ENCODE measurements around the gene NDUFS7. TPM values are rescaled to one million over a fixed set of nuclear protein-coding genes. Genes with fewer than 3 reads are reported as not detected.

Gene NDUFS7
- total and polyA plus RNA-seq, 7 experiments from 2014 or later, result 48.4 to 232 (median 68.7) TPM

DNA sequence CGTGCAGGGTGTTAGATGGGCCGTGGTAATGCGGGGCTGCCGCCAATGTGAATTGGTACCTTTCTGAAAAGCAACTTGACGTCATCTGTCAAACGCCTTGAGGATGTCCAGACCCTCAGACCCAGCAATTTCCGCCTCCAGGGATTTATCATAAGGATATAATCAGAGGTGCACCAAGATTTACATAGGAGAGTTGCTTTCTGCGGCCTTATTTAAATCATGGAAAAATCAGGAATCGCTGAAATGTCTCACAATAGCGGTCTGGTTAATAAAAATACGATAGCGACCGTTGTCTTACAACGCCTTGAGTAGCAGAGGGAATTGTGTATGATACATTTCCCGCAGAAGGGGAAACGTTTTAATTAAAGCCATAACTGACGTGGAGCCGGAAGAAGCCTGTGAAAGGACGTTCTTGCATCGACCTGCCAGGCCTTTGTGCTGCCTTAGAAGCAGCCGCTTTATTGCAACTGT is 32.3 kb upstream of the NDUFS7 start:
- Histone ChIP-seq H3K4me3 (ENCODE audit: low read length) (no peak overlapping the region), H3K27ac (ENCODE audit: low read depth, low read length) (no peak overlapping the region), H3K9me3 (ENCODE audit: control insufficient read depth in 2 of 3, low read length in 3 of 3) (no peaks in the 10 kb centered on the region), H3K36me3 (ENCODE audit: control insufficient read depth in 2 of 3, insufficient read depth in 3 of 3, low read length in 3 of 3) (peaks cover 0 to 3% (median 0%) of the 10 kb centered on the region in 3 experiments), H3K4me1 (ENCODE audit: control insufficient read depth in 2 of 2, insufficient read depth in 2 of 2, low read length in 2 of 2) (peaks cover 5 to 6% of the 10 kb centered on the region in 2 donors), H3K27me3 (ENCODE audit: control insufficient read depth in 2 of 2, insufficient read depth in 2 of 2, low read length in 2 of 2) (no peaks in the 10 kb centered on the region)
- CTCF ChIA-PET, result no interaction called here
- intact Hi-C loops (cut with micrococcal nuclease), result loop anchor here in 1 of 2 donors (5.0 kb wide), 1 partner anchor 74 kb away; the partner anchor contains the start of gene FAM174C
- no peaks in the 10 kb centered on the region for H3K9me3 Mint-ChIP-seq
- no peaks in the 10 kb centered on the region for H3K36me3 Mint-ChIP-seq
- H3K4me1 Mint-ChIP-seq, result peaks cover 7 to 12% (median 10%) of the 10 kb centered on the region in 7 donors
- POLR2A ChIA-PET, result no interaction called here
- DNase-seq, result no peak
- H3K27ac Mint-ChIP-seq, result peak overlapping the region in 2 of 9 donors; percentile 3 to 28
- no peaks in the 10 kb centered on the region for H3K27me3 Mint-ChIP-seq
- peak overlapping the region in 2 of 10 donors; percentile 22 to 30 for H3K4me3 Mint-ChIP-seq
- ATAC-seq, result no peak

- Mint-ChIP-seq H3K4me1 (peaks cover 7 to 17% (median 15%) of the 10 kb centered on the region in 7 donors), H3K4me3 (peak overlapping the region in 8 of 10 donors; percentile 20 to 98 (median 50)), H3K27ac (no peak overlapping the region), H3K9me3 (no peaks in the 10 kb centered on the region), H3K27me3 (no peaks in the 10 kb centered on the region), H3K36me3 (peaks cover 2 to 12% (median 4%) of the 10 kb centered on the region in 5 donors)
- Histone ChIP-seq H3K27me3 (ENCODE audit: control insufficient read depth in 2 of 2, insufficient read depth in 2 of 2, low read length in 2 of 2) (no peaks in the 10 kb centered on the region), H3K36me3 (ENCODE audit: control insufficient read depth in 2 of 3, insufficient read depth in 3 of 3, low read length in 3 of 3) (peaks cover 0 to 9% (median 0%) of the 10 kb centered on the region in 3 experiments), H3K9me3 (ENCODE audit: control insufficient read depth in 2 of 3, low read length in 3 of 3) (no peaks in the 10 kb centered on the region), H3K4me3 (ENCODE audit: low read length) (no peak overlapping the region), H3K27ac (ENCODE audit: low read depth, low read length) (no peak overlapping the region), H3K4me1 (ENCODE audit: control insufficient read depth in 2 of 2, insufficient read depth in 2 of 2, low read length in 2 of 2) (peaks cover 5 to 6% of the 10 kb centered on the region in 2 donors)
- ChIA-PET POLR2A (no interaction called here), CTCF (no interaction called here)
- ATAC-seq (no peak), DNase-seq (no peak)
- intact Hi-C loops (cut with micrococcal nuclease), result loop anchor here in 1 of 2 donors (5.0 kb wide), 1 partner anchor 76 kb away; the partner anchor contains the start of gene FAM174C
Observed at GRCh38 chr19:1353144-1353543, 30.6 kb upstream of the NDUFS7 start.

DNA sequence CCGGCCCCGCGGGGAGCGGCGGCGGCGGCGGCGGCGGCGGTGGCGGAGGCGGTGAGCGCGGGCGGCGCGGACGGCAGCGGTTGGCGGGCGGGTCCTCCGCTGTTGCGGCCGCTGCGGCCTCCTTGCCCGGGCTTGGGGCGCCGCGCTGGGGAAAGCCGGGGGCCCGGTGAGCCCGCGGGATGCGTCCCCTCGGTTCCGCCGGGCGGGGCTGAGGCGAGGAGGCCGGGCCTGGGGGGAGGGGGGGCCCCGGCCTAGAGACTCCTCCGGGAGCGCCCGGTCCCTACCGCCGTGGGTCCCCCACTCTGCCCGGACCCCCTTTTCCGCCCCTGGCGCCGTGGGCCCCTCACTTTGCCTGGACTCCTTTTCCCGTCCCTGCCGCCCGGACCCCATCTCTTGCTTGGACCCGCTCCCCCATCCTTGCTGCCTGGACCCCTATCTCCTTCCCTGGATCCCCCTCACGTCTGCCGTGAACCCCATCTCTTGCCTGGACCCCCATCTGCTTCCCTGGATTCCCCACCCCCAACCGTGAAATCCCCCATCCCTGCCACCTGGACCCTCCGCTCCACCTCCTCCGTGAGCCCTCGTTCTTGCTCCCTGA is 28.6 kb upstream of the NDUFS7 start:
- Mint-ChIP-seq H3K27ac (peak overlapping the region in 6 of 9 donors; percentile 50 to 86 (median 80)), H3K4me3 (peak overlapping the region; percentile 82 to 98 (median 90)), H3K9me3 (no peaks in the 10 kb centered on the region), H3K36me3 (peaks cover 4 to 30% (median 10%) of the 10 kb centered on the region in 5 donors), H3K4me1 (peaks cover 7 to 24% (median 18%) of the 10 kb centered on the region in 7 donors), H3K27me3 (no peaks in the 10 kb centered on the region)
- peaks cover 5 to 6% of the 10 kb centered on the region in 2 donors for H3K4me1 ChIP-seq (ENCODE audit: control insufficient read depth in 2 of 2, insufficient read depth in 2 of 2, low read length in 2 of 2)
- peak overlapping the region; percentile 60 for H3K4me3 ChIP-seq (ENCODE audit: low read length)
- intact Hi-C loops (cut with micrococcal nuclease), result loop anchor here (1.0 to 5.0 kb wide), 5 partner anchors 28 to 83 kb away; partner anchors contain the start of genes NDUFS7 (in 2 of the 2), DAZAP1 (in 1 of the 2), FAM174C (in 1 of the 2) and RPS15 (in 1 of the 2)
- CTCF ChIA-PET, result no interaction called here
- DNase-seq (no peak), ATAC-seq (peak; percentile 67)
- POLR2A ChIA-PET, result interaction anchor here (0.6 to 1.3 kb wide), 4 partner anchors 12 to 548 kb away, joined by 3 to 8 read pairs (median 3); partner anchors contain the start of gene CIRBP
- H3K36me3 ChIP-seq (ENCODE audit: control insufficient read depth in 2 of 3, insufficient read depth in 3 of 3, low read length in 3 of 3), result peaks cover 0 to 25% (median 0%) of the 10 kb centered on the region in 3 experiments
- no peaks in the 10 kb centered on the region for H3K9me3 ChIP-seq (ENCODE audit: control insufficient read depth in 2 of 3, low read length in 3 of 3)
- H3K27ac ChIP-seq (ENCODE audit: low read depth, low read length), result peak overlapping the region; percentile 59
- H3K27me3 ChIP-seq (ENCODE audit: control insufficient read depth in 2 of 2, insufficient read depth in 2 of 2, low read length in 2 of 2), result no peaks in the 10 kb centered on the region

DNA sequence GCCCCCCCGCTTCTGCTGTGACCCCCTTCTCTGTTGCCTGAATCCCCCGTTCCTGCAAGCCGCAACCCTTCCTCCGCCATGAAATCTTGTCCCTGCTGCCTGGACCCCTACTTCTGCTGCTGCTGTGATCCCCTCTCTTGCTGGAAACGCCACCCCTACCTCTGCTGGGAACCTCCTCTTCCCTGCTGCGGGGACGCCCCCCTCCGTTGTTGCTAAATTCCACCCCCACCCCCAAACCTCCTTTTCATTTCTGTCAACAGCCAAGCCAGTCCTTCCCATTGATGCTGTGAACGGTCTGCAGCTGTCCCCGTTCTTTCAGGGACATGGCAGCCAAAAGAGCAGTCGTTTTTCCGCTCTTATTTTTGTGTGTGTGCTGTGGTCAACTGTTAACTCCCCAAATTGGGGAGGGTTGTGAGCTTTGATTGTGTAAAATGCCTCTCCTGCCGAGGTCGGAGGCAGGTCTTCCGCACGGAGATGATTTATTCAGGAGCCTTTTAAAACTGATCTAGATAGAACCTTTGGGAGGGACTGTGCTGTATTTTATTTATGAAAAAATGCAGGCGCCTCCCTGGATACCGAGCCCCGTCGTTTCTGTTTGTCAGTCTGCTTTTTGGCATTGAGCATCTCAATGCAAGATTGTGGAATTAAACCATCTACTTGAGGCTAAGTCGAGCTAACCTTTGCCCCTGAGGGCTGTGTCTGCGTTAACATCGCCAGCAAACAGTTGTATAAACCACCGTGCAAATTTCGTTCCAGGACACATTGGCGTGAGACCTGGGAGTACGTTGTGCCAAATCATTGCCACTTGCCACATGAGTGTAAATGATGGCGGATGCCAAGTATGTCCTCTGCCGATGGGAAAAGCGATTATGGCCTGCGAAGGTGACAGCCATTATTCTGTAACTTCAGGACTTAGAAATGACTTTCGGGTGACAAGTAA is 27.9 kb upstream of the NDUFS7 start:
- ChIA-PET CTCF (no interaction called here), POLR2A (no interaction called here)
- Mint-ChIP-seq H3K27ac (peak overlapping the region in 8 of 9 donors; percentile 50 to 86 (median 78)), H3K27me3 (no peaks in the 10 kb centered on the region), H3K9me3 (no peaks in the 10 kb centered on the region), H3K36me3 (peaks cover 4 to 34% (median 10%) of the 10 kb centered on the region in 5 donors), H3K4me3 (peak overlapping the region; percentile 74 to 98 (median 90)), H3K4me1 (peaks cover 9 to 24% (median 18%) of the 10 kb centered on the region in 7 donors)
- Histone ChIP-seq H3K27me3 (ENCODE audit: control insufficient read depth in 2 of 2, insufficient read depth in 2 of 2, low read length in 2 of 2) (no peaks in the 10 kb centered on the region), H3K9me3 (ENCODE audit: control insufficient read depth in 2 of 3, low read length in 3 of 3) (no peaks in the 10 kb centered on the region), H3K27ac (ENCODE audit: low read depth, low read length) (peak overlapping the region; percentile 59), H3K4me1 (ENCODE audit: control insufficient read depth in 2 of 2, insufficient read depth in 2 of 2, low read length in 2 of 2) (peaks cover 5 to 6% of the 10 kb centered on the region in 2 donors), H3K4me3 (ENCODE audit: low read length) (peak overlapping the region; percentile 60), H3K36me3 (ENCODE audit: control insufficient read depth in 2 of 3, insufficient read depth in 3 of 3, low read length in 3 of 3) (peaks cover 0 to 32% (median 0%) of the 10 kb centered on the region in 3 experiments)
- no peak for DNase-seq
- ATAC-seq, result no peak
- intact Hi-C loops (cut with micrococcal nuclease), result loop anchor here in 1 of 2 donors (2.0 kb wide), 1 partner anchor 27 kb away; the partner anchor contains the start of gene NDUFS7

GRCh38 chr19:1356508-1356865 is 27.2 kb upstream of the NDUFS7 start:
- CTCF ChIA-PET, result no interaction called here
- H3K27me3 Mint-ChIP-seq, result no peaks in the 10 kb centered on the region
- intact Hi-C loops (cut with micrococcal nuclease), result no loop called here
- Histone ChIP-seq H3K36me3 (ENCODE audit: control insufficient read depth in 2 of 3, insufficient read depth in 3 of 3, low read length in 3 of 3) (peaks cover 0 to 39% (median 0%) of the 10 kb centered on the region in 3 experiments), H3K4me3 (ENCODE audit: low read length) (no peak overlapping the region), H3K27ac (ENCODE audit: low read depth, low read length) (no peak overlapping the region), H3K4me1 (ENCODE audit: control insufficient read depth in 2 of 2, insufficient read depth in 2 of 2, low read length in 2 of 2) (peaks cover 5 to 6% of the 10 kb centered on the region in 2 donors), H3K27me3 (ENCODE audit: control insufficient read depth in 2 of 2, insufficient read depth in 2 of 2, low read length in 2 of 2) (no peaks in the 10 kb centered on the region), H3K9me3 (ENCODE audit: control insufficient read depth in 2 of 3, low read length in 3 of 3) (no peaks in the 10 kb centered on the region)
- no peak for ATAC-seq
- no peak for DNase-seq
- no peaks in the 10 kb centered on the region for H3K9me3 Mint-ChIP-seq
- H3K36me3 Mint-ChIP-seq, result peaks cover 4 to 37% (median 10%) of the 10 kb centered on the region in 5 donors
- peak overlapping the region in 4 of 9 donors; percentile 30 to 86 (median 62) for H3K27ac Mint-ChIP-seq
- H3K4me3 Mint-ChIP-seq, result peak overlapping the region; percentile 74 to 98 (median 90)
- H3K4me1 Mint-ChIP-seq, result peaks cover 10 to 24% (median 18%) of the 10 kb centered on the region in 7 donors
- POLR2A ChIA-PET, result interaction anchor here (1.0 kb wide), 1 partner anchor 26 kb away, joined by 4 read pairs; no protein-coding TSS in a partner anchor

- peak overlapping the region in 2 of 10 donors; percentile 9 to 13 for H3K4me3 Mint-ChIP-seq
- POLR2A ChIA-PET, result interaction anchor here (0.7 to 1.0 kb wide), 3 partner anchors 25 to 511 kb away, joined by 3 to 12 read pairs (median 4); no protein-coding TSS in a partner anchor
- Histone ChIP-seq H3K4me3 (ENCODE audit: low read length) (no peak overlapping the region), H3K27ac (ENCODE audit: low read depth, low read length) (no peak overlapping the region), H3K27me3 (ENCODE audit: control insufficient read depth in 2 of 2, insufficient read depth in 2 of 2, low read length in 2 of 2) (no peaks in the 10 kb centered on the region), H3K9me3 (ENCODE audit: control insufficient read depth in 2 of 3, low read length in 3 of 3) (no peaks in the 10 kb centered on the region), H3K36me3 (ENCODE audit: control insufficient read depth in 2 of 3, insufficient read depth in 3 of 3, low read length in 3 of 3) (peaks cover 0 to 49% (median 0%) of the 10 kb centered on the region in 3 experiments), H3K4me1 (ENCODE audit: control insufficient read depth in 2 of 2, insufficient read depth in 2 of 2, low read length in 2 of 2) (peaks cover 5 to 6% of the 10 kb centered on the region in 2 donors)
- no peak for DNase-seq
- H3K9me3 Mint-ChIP-seq, result no peaks in the 10 kb centered on the region
- H3K27ac Mint-ChIP-seq, result no peak overlapping the region
- peaks cover 11 to 28% (median 25%) of the 10 kb centered on the region in 7 donors for H3K4me1 Mint-ChIP-seq
- no peak for ATAC-seq
- H3K36me3 Mint-ChIP-seq, result peaks cover 7 to 46% (median 13%) of the 10 kb centered on the region in 5 donors
- intact Hi-C loops (cut with micrococcal nuclease), result no loop called here
- no peaks in the 10 kb centered on the region for H3K27me3 Mint-ChIP-seq
- CTCF ChIA-PET, result no interaction called here
Observed at GRCh38 chr19:1357531-1358109, 26.1 kb upstream of the NDUFS7 start.

Measured in naive thymus-derived CD4-positive, alpha-beta T cell (primary cell).